WTC11 (cell line): ENCODE data around the gene VWC2.

Experiments
- CTCF ChIP-seq: fragments of 200-600 bp; IDR thresholded peaks from 2 replicates; pipeline ENCODE4 v1.8.0; 2022; ENCODE audit warnings: antibody characterized with exemption
- MAX ChIP-seq: sonication (generic); formaldehyde crosslinking; IDR thresholded peaks from 2 replicates; pipeline ENCODE4 v1.8.0; 2022; ENCODE audit warnings: mild to moderate bottlenecking, missing genetic modification reagents
- TP53 ChIP-seq: sonication (generic); formaldehyde crosslinking; IDR thresholded peaks from 2 replicates; pipeline ENCODE4 v1.8.1; 2023; ENCODE audit warnings: mild to moderate bottlenecking, missing genetic modification reagents
- ZNF121 ChIP-seq: sonication (generic); formaldehyde crosslinking; IDR thresholded peaks from 2 replicates; pipeline ENCODE4 v1.8.0; 2023; ENCODE audit warnings: missing genetic modification reagents
- TF ChIP-seq, protein P1 (sequence below): sonication (generic); formaldehyde crosslinking; IDR thresholded peaks from 2 replicates; pipeline ENCODE4 v1.8.0; 2022; ENCODE audit warnings: missing genetic modification reagents
- TF ChIP-seq, protein P2 (sequence below): fragments of 250-450 bp; sonication (Bioruptor Pico); IDR thresholded peaks from 2 replicates; pipeline ENCODE4 v1.9.0; 2021; ENCODE audit warnings: moderate library complexity, mild to moderate bottlenecking, inconsistent platforms, borderline replicate concordance

GRCh38 chr7:49821181-49821580 is 47.7 kb downstream of the VWC2 start:
- TF ChIP-seq, protein P1, sequence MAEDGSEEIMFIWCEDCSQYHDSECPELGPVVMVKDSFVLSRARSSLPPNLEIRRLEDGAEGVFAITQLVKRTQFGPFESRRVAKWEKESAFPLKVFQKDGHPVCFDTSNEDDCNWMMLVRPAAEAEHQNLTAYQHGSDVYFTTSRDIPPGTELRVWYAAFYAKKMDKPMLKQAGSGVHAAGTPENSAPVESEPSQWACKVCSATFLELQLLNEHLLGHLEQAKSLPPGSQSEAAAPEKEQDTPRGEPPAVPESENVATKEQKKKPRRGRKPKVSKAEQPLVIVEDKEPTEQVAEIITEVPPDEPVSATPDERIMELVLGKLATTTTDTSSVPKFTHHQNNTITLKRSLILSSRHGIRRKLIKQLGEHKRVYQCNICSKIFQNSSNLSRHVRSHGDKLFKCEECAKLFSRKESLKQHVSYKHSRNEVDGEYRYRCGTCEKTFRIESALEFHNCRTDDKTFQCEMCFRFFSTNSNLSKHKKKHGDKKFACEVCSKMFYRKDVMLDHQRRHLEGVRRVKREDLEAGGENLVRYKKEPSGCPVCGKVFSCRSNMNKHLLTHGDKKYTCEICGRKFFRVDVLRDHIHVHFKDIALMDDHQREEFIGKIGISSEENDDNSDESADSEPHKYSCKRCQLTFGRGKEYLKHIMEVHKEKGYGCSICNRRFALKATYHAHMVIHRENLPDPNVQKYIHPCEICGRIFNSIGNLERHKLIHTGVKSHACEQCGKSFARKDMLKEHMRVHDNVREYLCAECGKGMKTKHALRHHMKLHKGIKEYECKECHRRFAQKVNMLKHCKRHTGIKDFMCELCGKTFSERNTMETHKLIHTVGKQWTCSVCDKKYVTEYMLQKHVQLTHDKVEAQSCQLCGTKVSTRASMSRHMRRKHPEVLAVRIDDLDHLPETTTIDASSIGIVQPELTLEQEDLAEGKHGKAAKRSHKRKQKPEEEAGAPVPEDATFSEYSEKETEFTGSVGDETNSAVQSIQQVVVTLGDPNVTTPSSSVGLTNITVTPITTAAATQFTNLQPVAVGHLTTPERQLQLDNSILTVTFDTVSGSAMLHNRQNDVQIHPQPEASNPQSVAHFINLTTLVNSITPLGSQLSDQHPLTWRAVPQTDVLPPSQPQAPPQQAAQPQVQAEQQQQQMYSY (CRISPR knock-in tag) = no peak
- TF ChIP-seq CTCF = no peak
- no peak for TF ChIP-seq TP53
- TF ChIP-seq, protein P2, sequence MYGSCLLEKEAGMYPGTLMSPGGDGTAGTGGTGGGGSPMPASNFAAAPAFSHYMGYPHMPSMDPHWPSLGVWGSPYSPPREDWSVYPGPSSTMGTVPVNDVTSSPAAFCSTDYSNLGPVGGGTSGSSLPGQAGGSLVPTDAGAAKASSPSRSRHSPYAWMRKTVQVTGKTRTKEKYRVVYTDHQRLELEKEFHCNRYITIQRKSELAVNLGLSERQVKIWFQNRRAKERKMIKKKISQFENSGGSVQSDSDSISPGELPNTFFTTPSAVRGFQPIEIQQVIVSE (CRISPR knock-in tag) = no peak
- no peak for TF ChIP-seq MAX (CRISPR knock-in tag)
- TF ChIP-seq ZNF121 (CRISPR knock-in tag) = no peak
